DND-41 (cell line): ENCODE data around the gene CLNK.

ENCODE experiments used
- ATAC-seq: fragments of 200-7000 bp; cut with Tn5 transposase; 3 replicates; pipeline ENCODE4 v1.9.1; 2021; ENCODE audit warnings: low read depth; ENCODE audit not compliant: insufficient read depth
- DNase-seq: peaks from one replicate; pipeline ENCODE4 v3.0.0-alpha.2; 2020
- H2AFZ ChIP-seq: 2 replicates; pipeline ENCODE4 v1.6.0; 2012; ENCODE audit warnings: low read depth, low read length
- H3K27ac ChIP-seq: 2 replicates; pipeline ENCODE4 v1.5.1; 2012; ENCODE audit warnings: low read length, inconsistent platforms
- H3K27me3 ChIP-seq: fragments of 200-600 bp; sonication (generic); 2 replicates; pipeline ENCODE4 v1.6.0; 2012; ENCODE audit warnings: low read length, mild to moderate bottlenecking, inconsistent platforms; ENCODE audit not compliant: insufficient read depth, poor library complexity
- H3K36me3 ChIP-seq: 2 replicates; pipeline ENCODE4 v1.5.1; 2012; ENCODE audit warnings: low read length, inconsistent platforms; ENCODE audit not compliant: insufficient read depth
- H3K4me1 ChIP-seq: 2 replicates; pipeline ENCODE4 v1.5.1; 2012; ENCODE audit warnings: mild to moderate bottlenecking, low read length; ENCODE audit not compliant: insufficient read depth
- H3K4me2 ChIP-seq: 2 replicates; pipeline ENCODE4 v1.6.0; 2012; ENCODE audit warnings: mild to moderate bottlenecking, moderate library complexity, low read length, inconsistent platforms; ENCODE audit not compliant: insufficient read depth
- H3K4me3 ChIP-seq, 2 experiments: fragments of 200-600 bp in 1 of 2; shearing (Covaris generic) in 1 of 2; 2 replicates each; pipeline ENCODE4 v1.5.1; 2012 to 2016; ENCODE audit warnings: inconsistent platforms in 2 of 2, low read length in 2 of 2, mild to moderate bottlenecking in 2 of 2, low read depth in 1 of 2, moderate library complexity in 1 of 2
- H3K79me2 ChIP-seq: 2 replicates; pipeline ENCODE4 v1.6.0; 2012; ENCODE audit warnings: low read length, inconsistent platforms; ENCODE audit not compliant: insufficient read depth
- H3K9ac ChIP-seq: 2 replicates; pipeline ENCODE4 v1.6.0; 2012; ENCODE audit warnings: low read depth, mild to moderate bottlenecking, inconsistent platforms, low read length, moderate library complexity
- H3K9me3 ChIP-seq: 2 replicates; pipeline ENCODE4 v1.5.1; 2012; ENCODE audit warnings: low read length, moderate library complexity, mild to moderate bottlenecking, inconsistent platforms; ENCODE audit not compliant: insufficient read depth, severe bottlenecking
- H4K20me1 ChIP-seq: 2 replicates; pipeline ENCODE4 v1.6.0; 2012; ENCODE audit warnings: low read length; ENCODE audit not compliant: insufficient read depth
- CTCF ChIP-seq: IDR thresholded peaks from 2 replicates; pipeline ENCODE4 v1.5.1; 2012; ENCODE audit warnings: borderline replicate concordance, low read length, moderate library complexity, mild to moderate bottlenecking; ENCODE audit not compliant: poor library complexity, severe bottlenecking; ENCODE audit errors: extremely low read depth
- EZH2 ChIP-seq: IDR thresholded peaks from 3 replicates; pipeline ENCODE4 v1.6.1; 2012; ENCODE audit warnings: borderline replicate concordance, low read depth, mild to moderate bottlenecking, moderate library complexity, low read length, inconsistent platforms; ENCODE audit not compliant: severe bottlenecking

CLNK gene

GRCh38 chr4:10552591-10553280 lies 131.8 kb downstream of the CLNK start:
- Histone ChIP-seq H3K27ac (no peak overlapping the region), H3K27me3 (no peaks in the 10 kb centered on the region), H3K4me1 (no peaks in the 10 kb centered on the region), H3K79me2 (no peaks in the 10 kb centered on the region), H3K4me3 (no peak overlapping the region), H3K9me3 (no peaks in the 10 kb centered on the region), H2AFZ (no peak overlapping the region), H3K9ac (no peak overlapping the region), H4K20me1 (no peaks in the 10 kb centered on the region), H3K36me3 (no peaks in the 10 kb centered on the region), H3K4me2 (no peak overlapping the region)
- ATAC-seq, result no peak
- no peak for DNase-seq
- TF ChIP-seq CTCF (no peak), EZH2 (no peak)

GRCh38 chr4:10535912-10536311 lies 148.7 kb downstream of the CLNK start:
- ATAC-seq (no peak), DNase-seq (no peak)
- no peaks in the 10 kb centered on the region for H4K20me1 ChIP-seq
- H2AFZ ChIP-seq, result no peak overlapping the region
- H3K27me3 ChIP-seq, result no peaks in the 10 kb centered on the region
- no peaks in the 10 kb centered on the region for H3K4me1 ChIP-seq
- no peak overlapping the region for H3K4me2 ChIP-seq
- no peak overlapping the region for H3K27ac ChIP-seq
- no peak overlapping the region for H3K9ac ChIP-seq
- H3K4me3 ChIP-seq, result no peak overlapping the region
- no peaks in the 10 kb centered on the region for H3K79me2 ChIP-seq
- no peak for TF ChIP-seq EZH2
- no peak for TF ChIP-seq CTCF
- H3K36me3 ChIP-seq, result no peaks in the 10 kb centered on the region
- H3K9me3 ChIP-seq, result no peaks in the 10 kb centered on the region

GRCh38 chr4:10534820-10535219 lies 149.7 kb downstream of the CLNK start:
- no peak for ATAC-seq
- no peaks in the 10 kb centered on the region for H3K4me1 ChIP-seq

More at GRCh38 chr4:10534820-10535219, 149.7 kb downstream of the CLNK start:
- no peaks in the 10 kb centered on the region for H3K27me3 ChIP-seq
- H3K79me2 ChIP-seq, result no peaks in the 10 kb centered on the region
- no peak for DNase-seq
- H3K4me3 ChIP-seq, result no peak overlapping the region
- no peaks in the 10 kb centered on the region for H3K36me3 ChIP-seq
- no peak overlapping the region for H3K4me2 ChIP-seq
- TF ChIP-seq EZH2 (no peak), CTCF (no peak)
- no peak overlapping the region for H2AFZ ChIP-seq
- no peak overlapping the region for H3K9ac ChIP-seq
- no peaks in the 10 kb centered on the region for H4K20me1 ChIP-seq
- H3K9me3 ChIP-seq, result no peaks in the 10 kb centered on the region
- H3K27ac ChIP-seq, result no peak overlapping the region
